AG09319 (cell line): ENCODE measurements around the gene LIG4.
A peak's percentile ranks its signal among the peaks of the same experiment; 100 is the strongest.

ENCODE experiments used
- DNase-seq: peaks from one replicate; pipeline ENCODE4 v3.0.0-alpha.2; 2010; ENCODE audit warnings: low read depth; ENCODE audit errors: extremely low read depth
- CTCF ChIP-seq: IDR thresholded peaks from 2 replicates; pipeline ENCODE4 v1.5.1; 2011; ENCODE audit warnings: low read depth, mild to moderate bottlenecking, inconsistent platforms, low read length, moderate library complexity

Gene LIG4

GRCh38 chr13:108190897-108191296 lies 24.4 kb downstream of the LIG4 start:
- DNase-seq = no peak

GRCh38 chr13:108188260-108188659 lies 27.1 kb downstream of the LIG4 start:
- DNase-seq = no peak
- no peak for TF ChIP-seq CTCF

More at GRCh38 chr13:108190897-108191296, 24.4 kb downstream of the LIG4 start:
- no peak for TF ChIP-seq CTCF

GRCh38 chr13:108185223-108185622 lies 30.1 kb downstream of the LIG4 start:
- TF ChIP-seq CTCF = no peak
- DNase-seq = no peak

- DNase-seq = no peak
- no peak for TF ChIP-seq CTCF
Observed at GRCh38 chr13:108182652-108183051, 32.7 kb downstream of the LIG4 start.

- DNase-seq = no peak
Observed at GRCh38 chr13:108178078-108178477, 37.3 kb downstream of the LIG4 start.

GRCh38 chr13:108176685-108177274 lies 38.6 kb downstream of the LIG4 start:
- DNase-seq = no peak
- TF ChIP-seq CTCF = peak; percentile 29

More at GRCh38 chr13:108178078-108178477, 37.3 kb downstream of the LIG4 start:
- no peak for TF ChIP-seq CTCF

GRCh38 chr13:108168929-108169328 lies 46.4 kb downstream of the LIG4 start:
- TF ChIP-seq CTCF = no peak
- no peak for DNase-seq
